HepG2 (cell line): ENCODE results near the gene TNS1. TPM values are rescaled to one million over a fixed set of nuclear protein-coding genes. Genes with fewer than 3 reads are reported as not detected.

Source experiments
- ATAC-seq: fragments of 200-7000 bp; cut with Tn5 transposase; 3 replicates; pipeline ENCODE4 v1.9.1; 2020; ENCODE audit warnings: mild to moderate bottlenecking, moderate library complexity
- BruUV-seq: library from RNA; stranded (reverse); fragments of 400-500 nt; replicated peaks from 2 replicates; lab custom pipeline; 2021; lab: Mats Ljungman, UMichigan
- CTCF ChIA-PET: fragments of 300-600 bp; formaldehyde crosslinking; extraction: SDS; loops from one replicate; lab custom pipeline; 2021; ENCODE audit warnings: low total read pairs, inconsistent platforms, low intra/inter-chr PET ratio; lab: Yijun Ruan, JAX
- POLR2A ChIA-PET: fragments of 350-600 bp; sonication (Branson Sonifier 250); formaldehyde crosslinking; loops from one replicate; lab custom pipeline; 2020; ENCODE audit warnings: antibody characterized with exemption, inconsistent platforms; lab: Yijun Ruan, JAX
- DNase-seq: peaks from one replicate; pipeline ENCODE4 v3.0.0-alpha.2; 2015; ENCODE audit warnings: low spot score
- FAIRE-seq: peaks from 3 replicates; lab custom pipeline; 2011; peaks lifted over from hg19 to GRCh38; lab: Jason Lieb, UNC
- H2AFZ ChIP-seq: one replicate; pipeline ENCODE4 v1.6.1; 2011; ENCODE audit warnings: low read length, inconsistent platforms
- H3K27ac ChIP-seq: fragments of 300-600 bp; 3 replicates; pipeline ENCODE4 v1.8.0; 2011; ENCODE audit warnings: mixed run types, mild to moderate bottlenecking, mixed read lengths, low read length, inconsistent platforms; ENCODE audit not compliant: insufficient read depth; ENCODE audit errors: extremely low read length
- H3K27me3 ChIP-seq, 2 experiments: fragments of 200-600 bp in 1 of 2; 2 replicates in 1 of 2; 3 replicates in 1 of 2; pipeline versions ENCODE4 v1.6.0 to v1.8.0; 2011; ENCODE audit warnings: low read length in 2 of 2, mild to moderate bottlenecking in 2 of 2, moderate library complexity in 2 of 2, inconsistent platforms in 1 of 2; ENCODE audit not compliant: insufficient read depth in 2 of 2, control insufficient read depth in 1 of 2
- H3K36me3 ChIP-seq, 2 experiments: fragments of 200-600 bp in 1 of 2; replicated peaks in 1 of 2; 2 replicates in 1 of 2; 3 replicates in 1 of 2; pipeline versions ENCODE4 v1.5.1 to v1.8.0; 2011; ENCODE audit warnings: low read length in 2 of 2, inconsistent platforms in 1 of 2; ENCODE audit not compliant: insufficient read depth in 2 of 2, control insufficient read depth in 1 of 2
- H3K4me1 ChIP-seq: 2 replicates; pipeline ENCODE4 v1.5.1; 2012; ENCODE audit warnings: low read length, inconsistent platforms; ENCODE audit not compliant: insufficient read depth
- H3K4me2 ChIP-seq: 2 replicates; pipeline ENCODE4 v1.6.0; 2011; ENCODE audit warnings: low read depth, low read length, inconsistent platforms
- H3K4me3 ChIP-seq, 3 experiments: fragments of 200-600 bp in 1 of 3; sonication (generic), shearing (Covaris generic) in 1 of 3; replicated peaks in 1 of 3; 2 replicates each; pipeline ENCODE4 v1.5.1; 2011 to 2016; ENCODE audit warnings: low read length in 3 of 3, inconsistent platforms in 2 of 3, low read depth in 2 of 3, mild to moderate bottlenecking in 2 of 3, control low read depth in 1 of 3, mixed read lengths in 1 of 3; ENCODE audit not compliant: insufficient read depth in 1 of 3
- H3K79me2 ChIP-seq: one replicate; pipeline ENCODE4 v1.6.1; 2011; ENCODE audit warnings: low read length, inconsistent platforms; ENCODE audit not compliant: insufficient read depth
- H3K9ac ChIP-seq: 2 replicates; pipeline ENCODE4 v1.6.0; 2011; ENCODE audit warnings: mild to moderate bottlenecking, low read depth, low read length, inconsistent platforms; ENCODE audit not compliant: insufficient read depth
- H3K9me3 ChIP-seq: 2 replicates; pipeline ENCODE4 v1.5.1; 2012; ENCODE audit warnings: mild to moderate bottlenecking, low read length
- H4K20me1 ChIP-seq: 2 replicates; pipeline ENCODE4 v1.6.0; 2011; ENCODE audit warnings: inconsistent platforms, mild to moderate bottlenecking, low read length, moderate library complexity; ENCODE audit not compliant: insufficient read depth
- WGBS: methylation state at CpG from one replicate; pipeline ENCODE4 v1.1.6; 2017; ENCODE audit warnings: low lambda C conversion rate; 5-methylcytosine and 5-hydroxymethylcytosine counted together
- in situ Hi-C: cut with HindIII; loops from 2 replicates; pipeline ENCODE4 v1.10.0; 2017; ENCODE audit warnings: low pct_unique_long_range_greater_than_20kb; ENCODE audit not compliant: extremely low pct_ligation_motif_present
- intact Hi-C: fragments of 100-400 bp; cut with micrococcal nuclease; formaldehyde crosslinking; loops from one replicate; pipeline ENCODE4 v1.10.0; 2022; ENCODE audit not compliant: unreplicated experiment
- polyA plus RNA-seq, 8 experiments: library from polyadenylated mRNA; depleted of rRNA in 3 of 8; stranded (reverse) in 7 of 8; unstranded in 1 of 8; fragments of >200 nt; fragmentation: Illumina TruSeq in 4 of 8; extraction: Trizol in 4 of 8; gene quantifications; 2 replicates each; pipeline versions ENCODE4 v1.2.1 to v1.2.3, GENCODE V29; 2011 to 2016; ENCODE audit warnings: low read depth in 4 of 8, missing spikeins in 1 of 8, mixed read lengths in 1 of 8; ENCODE audit not compliant: insufficient read depth in 1 of 8
- total RNA-seq, 5 experiments: library from RNA; depleted of rRNA; stranded (reverse); fragments of >200 nt; fragmentation: Illumina TruSeq; extraction: Trizol; gene quantifications; 2 replicates each; pipeline ENCODE4 v1.2.3, GENCODE V29; 2016; ENCODE audit warnings: low read depth in 1 of 5
- TF ChIP-seq, protein P1 (sequence below), 2 experiments: fragments of 450-650 bp in 1 of 2; sonication (generic) in 1 of 2; formaldehyde crosslinking in 1 of 2; IDR thresholded peaks; 2 replicates each; pipeline versions ENCODE4 v1.6.1 to v1.8.0; 2016 to 2022; ENCODE audit warnings: antibody characterized with exemption in 1 of 2, mild to moderate bottlenecking in 1 of 2, missing genetic modification reagents in 1 of 2
- TF ChIP-seq, protein P2 (sequence below): sonication (generic); formaldehyde crosslinking; conservative IDR thresholded peaks from 2 replicates; pipeline ENCODE4 v1.4.0; 2020; ENCODE audit warnings: missing genetic modification reagents
- TF ChIP-seq, protein P3 (sequence below): sonication (generic); formaldehyde crosslinking; IDR thresholded peaks from 2 replicates; pipeline ENCODE4 v1.9.0; 2021; ENCODE audit warnings: mild to moderate bottlenecking, missing genetic modification reagents

Gene TNS1
- total and polyA plus RNA-seq, 2 of the 13 experiments (the other 11 are each of a cell fraction or from before 2014, with no cell fraction given) = 1.9 to 118 TPM

DNA sequence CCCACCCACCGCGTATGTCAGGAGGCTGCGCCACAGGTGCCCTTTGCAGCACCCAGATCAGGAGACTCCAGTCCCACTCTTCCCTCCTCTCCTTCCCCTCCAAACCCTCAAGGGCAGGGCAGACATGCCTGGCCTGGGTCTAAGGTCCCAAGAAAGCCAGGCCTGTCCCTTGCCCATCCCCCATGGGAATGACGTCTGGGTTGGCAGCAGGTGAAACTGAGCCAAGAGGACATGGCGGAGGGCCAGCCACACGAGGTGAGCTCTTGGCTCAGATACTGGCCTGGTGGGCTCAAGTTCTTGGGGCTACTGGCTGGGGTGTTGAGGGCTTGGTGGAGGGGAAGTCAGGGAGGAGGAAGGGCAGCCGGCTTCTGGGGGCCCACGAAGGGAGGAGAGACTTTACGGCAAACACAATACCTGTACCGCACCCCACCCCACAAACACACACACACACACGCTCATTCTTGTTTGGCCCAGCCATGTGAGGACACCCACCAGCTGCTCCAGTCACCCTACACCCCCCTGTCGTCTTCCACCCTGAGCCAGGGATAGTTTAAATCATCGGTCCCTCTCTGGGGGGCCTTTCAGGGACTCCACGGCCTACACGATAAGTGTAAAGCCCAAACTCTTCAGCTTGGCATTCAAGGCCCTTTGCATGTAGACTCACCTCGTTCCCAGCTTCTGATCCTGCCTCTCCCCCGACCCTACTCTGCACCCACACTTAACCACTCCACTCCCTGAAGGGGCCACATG is 24.1 kb upstream of the TNS1 start:
- Histone ChIP-seq H2AFZ (no peak overlapping the region), H3K79me2 (no peaks in the 10 kb centered on the region), H4K20me1 (no peaks in the 10 kb centered on the region), H3K27me3 (peaks cover 5 to 61% of the 10 kb centered on the region in 2 experiments), H3K36me3 (no peaks in the 10 kb centered on the region), H3K9me3 (no peaks in the 10 kb centered on the region), H3K4me3 (no peak overlapping the region), H3K4me2 (no peak overlapping the region), H3K4me1 (no peaks in the 10 kb centered on the region), H3K9ac (no peak overlapping the region), H3K27ac (no peak overlapping the region)
- TF ChIP-seq, protein P1, sequence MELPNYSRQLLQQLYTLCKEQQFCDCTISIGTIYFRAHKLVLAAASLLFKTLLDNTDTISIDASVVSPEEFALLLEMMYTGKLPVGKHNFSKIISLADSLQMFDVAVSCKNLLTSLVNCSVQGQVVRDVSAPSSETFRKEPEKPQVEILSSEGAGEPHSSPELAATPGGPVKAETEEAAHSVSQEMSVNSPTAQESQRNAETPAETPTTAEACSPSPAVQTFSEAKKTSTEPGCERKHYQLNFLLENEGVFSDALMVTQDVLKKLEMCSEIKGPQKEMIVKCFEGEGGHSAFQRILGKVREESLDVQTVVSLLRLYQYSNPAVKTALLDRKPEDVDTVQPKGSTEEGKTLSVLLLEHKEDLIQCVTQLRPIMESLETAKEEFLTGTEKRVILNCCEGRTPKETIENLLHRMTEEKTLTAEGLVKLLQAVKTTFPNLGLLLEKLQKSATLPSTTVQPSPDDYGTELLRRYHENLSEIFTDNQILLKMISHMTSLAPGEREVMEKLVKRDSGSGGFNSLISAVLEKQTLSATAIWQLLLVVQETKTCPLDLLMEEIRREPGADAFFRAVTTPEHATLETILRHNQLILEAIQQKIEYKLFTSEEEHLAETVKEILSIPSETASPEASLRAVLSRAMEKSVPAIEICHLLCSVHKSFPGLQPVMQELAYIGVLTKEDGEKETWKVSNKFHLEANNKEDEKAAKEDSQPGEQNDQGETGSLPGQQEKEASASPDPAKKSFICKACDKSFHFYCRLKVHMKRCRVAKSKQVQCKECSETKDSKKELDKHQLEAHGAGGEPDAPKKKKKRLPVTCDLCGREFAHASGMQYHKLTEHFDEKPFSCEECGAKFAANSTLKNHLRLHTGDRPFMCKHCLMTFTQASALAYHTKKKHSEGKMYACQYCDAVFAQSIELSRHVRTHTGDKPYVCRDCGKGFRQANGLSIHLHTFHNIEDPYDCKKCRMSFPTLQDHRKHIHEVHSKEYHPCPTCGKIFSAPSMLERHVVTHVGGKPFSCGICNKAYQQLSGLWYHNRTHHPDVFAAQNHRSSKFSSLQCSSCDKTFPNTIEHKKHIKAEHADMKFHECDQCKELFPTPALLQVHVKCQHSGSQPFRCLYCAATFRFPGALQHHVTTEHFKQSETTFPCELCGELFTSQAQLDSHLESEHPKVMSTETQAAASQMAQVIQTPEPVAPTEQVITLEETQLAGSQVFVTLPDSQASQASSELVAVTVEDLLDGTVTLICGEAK (IDR thresholded peaks at IDR 0.05) = no peak
- TF ChIP-seq, protein P1 (CRISPR knock-in tag; IDR thresholded peaks at IDR 0.05) = no peak
- TF ChIP-seq, protein P2, sequence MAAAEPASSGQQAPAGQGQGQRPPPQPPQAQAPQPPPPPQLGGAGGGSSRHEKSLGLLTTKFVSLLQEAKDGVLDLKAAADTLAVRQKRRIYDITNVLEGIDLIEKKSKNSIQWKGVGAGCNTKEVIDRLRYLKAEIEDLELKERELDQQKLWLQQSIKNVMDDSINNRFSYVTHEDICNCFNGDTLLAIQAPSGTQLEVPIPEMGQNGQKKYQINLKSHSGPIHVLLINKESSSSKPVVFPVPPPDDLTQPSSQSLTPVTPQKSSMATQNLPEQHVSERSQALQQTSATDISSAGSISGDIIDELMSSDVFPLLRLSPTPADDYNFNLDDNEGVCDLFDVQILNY (CRISPR knock-in tag) = no peak
- TF ChIP-seq, protein P3, sequence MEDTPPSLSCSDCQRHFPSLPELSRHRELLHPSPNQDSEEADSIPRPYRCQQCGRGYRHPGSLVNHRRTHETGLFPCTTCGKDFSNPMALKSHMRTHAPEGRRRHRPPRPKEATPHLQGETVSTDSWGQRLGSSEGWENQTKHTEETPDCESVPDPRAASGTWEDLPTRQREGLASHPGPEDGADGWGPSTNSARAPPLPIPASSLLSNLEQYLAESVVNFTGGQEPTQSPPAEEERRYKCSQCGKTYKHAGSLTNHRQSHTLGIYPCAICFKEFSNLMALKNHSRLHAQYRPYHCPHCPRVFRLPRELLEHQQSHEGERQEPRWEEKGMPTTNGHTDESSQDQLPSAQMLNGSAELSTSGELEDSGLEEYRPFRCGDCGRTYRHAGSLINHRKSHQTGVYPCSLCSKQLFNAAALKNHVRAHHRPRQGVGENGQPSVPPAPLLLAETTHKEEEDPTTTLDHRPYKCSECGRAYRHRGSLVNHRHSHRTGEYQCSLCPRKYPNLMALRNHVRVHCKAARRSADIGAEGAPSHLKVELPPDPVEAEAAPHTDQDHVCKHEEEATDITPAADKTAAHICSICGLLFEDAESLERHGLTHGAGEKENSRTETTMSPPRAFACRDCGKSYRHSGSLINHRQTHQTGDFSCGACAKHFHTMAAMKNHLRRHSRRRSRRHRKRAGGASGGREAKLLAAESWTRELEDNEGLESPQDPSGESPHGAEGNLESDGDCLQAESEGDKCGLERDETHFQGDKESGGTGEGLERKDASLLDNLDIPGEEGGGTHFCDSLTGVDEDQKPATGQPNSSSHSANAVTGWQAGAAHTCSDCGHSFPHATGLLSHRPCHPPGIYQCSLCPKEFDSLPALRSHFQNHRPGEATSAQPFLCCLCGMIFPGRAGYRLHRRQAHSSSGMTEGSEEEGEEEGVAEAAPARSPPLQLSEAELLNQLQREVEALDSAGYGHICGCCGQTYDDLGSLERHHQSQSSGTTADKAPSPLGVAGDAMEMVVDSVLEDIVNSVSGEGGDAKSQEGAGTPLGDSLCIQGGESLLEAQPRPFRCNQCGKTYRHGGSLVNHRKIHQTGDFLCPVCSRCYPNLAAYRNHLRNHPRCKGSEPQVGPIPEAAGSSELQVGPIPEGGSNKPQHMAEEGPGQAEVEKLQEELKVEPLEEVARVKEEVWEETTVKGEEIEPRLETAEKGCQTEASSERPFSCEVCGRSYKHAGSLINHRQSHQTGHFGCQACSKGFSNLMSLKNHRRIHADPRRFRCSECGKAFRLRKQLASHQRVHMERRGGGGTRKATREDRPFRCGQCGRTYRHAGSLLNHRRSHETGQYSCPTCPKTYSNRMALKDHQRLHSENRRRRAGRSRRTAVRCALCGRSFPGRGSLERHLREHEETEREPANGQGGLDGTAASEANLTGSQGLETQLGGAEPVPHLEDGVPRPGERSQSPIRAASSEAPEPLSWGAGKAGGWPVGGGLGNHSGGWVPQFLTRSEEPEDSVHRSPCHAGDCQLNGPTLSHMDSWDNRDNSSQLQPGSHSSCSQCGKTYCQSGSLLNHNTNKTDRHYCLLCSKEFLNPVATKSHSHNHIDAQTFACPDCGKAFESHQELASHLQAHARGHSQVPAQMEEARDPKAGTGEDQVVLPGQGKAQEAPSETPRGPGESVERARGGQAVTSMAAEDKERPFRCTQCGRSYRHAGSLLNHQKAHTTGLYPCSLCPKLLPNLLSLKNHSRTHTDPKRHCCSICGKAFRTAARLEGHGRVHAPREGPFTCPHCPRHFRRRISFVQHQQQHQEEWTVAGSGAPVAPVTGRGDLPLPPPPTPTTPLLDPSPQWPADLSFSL (CRISPR knock-in tag) = no peak
- ChIA-PET POLR2A (no interaction called here), CTCF (no interaction called here)
- FAIRE-seq = no peak
- in situ Hi-C loops = no loop called here
- no peak for ATAC-seq
- no peak for DNase-seq
- intact Hi-C loops = no loop called here
- WGBS = 54% methylated on average over 17 of the region's 17 CpGs
- BruUV-seq = no TSS peak
